Omental fat pad (tissue), 4 donors: ENCODE results near the gene IDH2. TPM values are rescaled to one million over a fixed set of nuclear protein-coding genes. Genes with fewer than 3 reads are reported as not detected.

Experiments used
- ATAC-seq: fragments of 150-250 bp; one replicate; pipeline ENCODE4 v1.9.1; 2016; ENCODE audit warnings: mild to moderate bottlenecking, moderate library complexity; ENCODE audit not compliant: low FRiP score
- DNase-seq: peaks from one replicate; pipeline ENCODE4 v3.0.0-alpha.2; 2019; ENCODE audit warnings: low spot score
- CTCF ChIP-seq, 3 donors: fragments of 450-650 bp; IDR thresholded peaks; one replicate each; pipeline ENCODE4 v1.5.1; 2016 to 2017; ENCODE audit warnings: antibody characterized with exemption in 3 of 3, mild to moderate bottlenecking in 3 of 3, moderate library complexity in 2 of 3
- total RNA-seq, 4 donors: library from RNA; depleted of rRNA; stranded (reverse); fragments of >200 nt; gene quantifications; one replicate each; pipeline ENCODE4 v1.1.0, GENCODE V29; 2016

The IDH2 gene
- total RNA-seq, 4 donors from 2014 or later: 24.9 to 43.7 (median 35.2) TPM

DNA sequence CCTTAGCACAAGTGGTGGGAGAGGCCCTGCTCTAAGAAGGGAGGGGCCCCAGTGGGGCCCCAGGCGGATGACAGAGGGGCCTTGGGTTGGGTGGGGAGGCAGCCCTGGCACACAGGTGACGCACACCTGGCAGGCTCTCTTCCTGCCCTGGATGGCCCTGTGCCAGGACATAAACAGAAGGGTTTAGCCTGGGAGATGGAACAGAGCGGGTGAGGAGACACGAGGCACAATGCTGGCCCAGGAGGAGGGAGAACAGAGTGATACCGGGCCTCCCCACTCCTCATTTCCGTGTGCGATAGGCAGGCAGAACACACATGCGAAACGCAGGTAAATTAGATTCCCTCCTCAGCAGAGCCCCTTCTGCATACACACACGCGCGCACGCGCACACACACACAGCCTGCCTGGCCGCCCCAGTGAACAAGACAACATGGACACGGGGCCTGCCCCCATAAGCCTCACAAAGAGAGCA is 39.8 kb downstream of the IDH2 start:
- ATAC-seq: no peak
- DNase-seq: no peak
- TF ChIP-seq CTCF (IDR thresholded peaks at IDR 0.05): no peak

- no peak for TF ChIP-seq CTCF (IDR thresholded peaks at IDR 0.05)
- ATAC-seq (no peak), DNase-seq (no peak)
These were observed 40.2 kb downstream of the IDH2 start for GRCh38 chr15:90062023-90062442.

GRCh38 chr15:90060797-90061196 is 41.5 kb downstream of the IDH2 start:
- DNase-seq (no peak), ATAC-seq (no peak)
- TF ChIP-seq CTCF (IDR thresholded peaks at IDR 0.05): no peak

DNA sequence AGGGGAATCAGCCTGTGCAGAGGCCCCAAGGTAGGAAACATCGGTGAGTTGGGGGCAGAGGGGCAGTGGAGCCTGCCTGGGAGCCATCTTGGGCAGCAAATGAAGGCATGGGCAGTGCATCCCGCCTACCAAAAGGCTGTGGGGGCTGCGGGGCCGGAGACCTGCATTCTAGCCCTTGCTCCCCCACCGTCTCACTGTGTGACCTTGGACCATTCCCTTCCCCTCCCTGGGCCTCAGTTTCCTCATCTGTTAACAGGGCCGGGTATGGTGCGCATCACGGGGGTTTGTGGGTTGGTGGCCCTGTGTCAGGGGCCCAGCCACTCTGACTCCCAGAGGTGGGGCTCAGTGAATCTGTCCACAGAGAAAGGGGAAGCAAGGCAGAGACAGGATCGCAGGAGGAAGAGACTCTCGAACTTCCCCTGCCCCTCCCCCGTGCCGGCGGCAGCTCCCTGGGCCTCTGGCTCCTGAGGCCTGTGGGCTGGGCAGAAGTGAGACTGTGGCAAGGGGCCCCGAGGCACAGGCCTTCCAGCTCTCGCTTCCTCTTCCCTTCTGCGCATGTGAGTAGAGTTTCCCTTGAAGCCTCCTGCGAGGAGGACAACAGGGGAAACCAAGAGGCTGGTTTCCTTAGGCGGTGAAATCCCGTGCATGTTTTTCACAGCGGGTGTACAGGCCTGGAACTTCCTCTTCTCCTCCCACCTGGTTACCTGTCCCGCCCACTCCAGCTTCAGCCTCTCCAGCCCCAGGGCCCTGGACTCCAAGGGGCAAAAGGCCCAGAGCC is 42.9 kb downstream of the IDH2 start:
- ATAC-seq: peak; percentile 66
- TF ChIP-seq CTCF (IDR thresholded peaks at IDR 0.05): no peak
- no peak for DNase-seq

DNA sequence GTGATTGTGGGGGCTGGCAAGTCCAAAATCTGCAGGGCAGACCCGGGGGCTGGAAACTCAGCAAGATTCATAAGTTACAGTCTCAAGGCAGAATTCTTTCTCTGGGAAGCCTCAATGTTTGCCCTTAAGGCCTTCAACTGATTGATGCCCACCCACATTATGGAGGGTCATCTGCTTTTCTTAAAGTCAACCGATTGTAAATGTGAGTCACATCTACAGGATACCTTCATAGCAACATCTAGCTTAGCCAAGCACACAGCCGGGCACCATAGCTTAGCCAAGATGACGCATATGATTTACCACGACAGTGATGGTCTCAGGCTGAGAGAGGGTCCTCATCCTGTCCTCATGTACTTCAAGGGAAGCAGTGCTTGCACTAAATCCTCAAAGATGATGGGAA is 43.5 kb downstream of the IDH2 start:
- ATAC-seq (no peak), DNase-seq (no peak)
- no peak for TF ChIP-seq CTCF (IDR thresholded peaks at IDR 0.05)

GRCh38 chr15:90058308-90058707 is 44.0 kb downstream of the IDH2 start:
- TF ChIP-seq CTCF (IDR thresholded peaks at IDR 0.05): no peak
- ATAC-seq (no peak), DNase-seq (no peak)

DNA sequence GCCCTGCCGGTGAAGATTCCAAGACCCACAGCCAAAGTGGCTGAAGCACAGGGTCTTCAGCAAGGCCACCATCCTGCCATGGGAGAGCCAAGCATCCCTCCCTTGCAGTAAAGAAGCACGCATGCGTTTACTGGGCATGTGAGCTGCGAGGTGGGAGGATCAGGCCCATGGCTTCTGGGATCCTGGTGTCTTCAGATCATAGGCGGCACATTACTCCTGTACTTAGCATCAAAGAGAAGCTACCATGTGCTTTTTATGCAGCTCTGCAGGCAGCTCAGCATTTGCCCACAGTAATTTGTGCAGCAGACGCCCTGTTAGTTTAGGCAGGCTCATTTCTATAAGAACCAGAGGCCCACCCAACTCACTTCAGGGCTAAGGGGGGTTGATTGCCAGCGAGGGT is 45.7 kb downstream of the IDH2 start:
- no peak for TF ChIP-seq CTCF (IDR thresholded peaks at IDR 0.05)
- DNase-seq: no peak
- no peak for ATAC-seq
